HepG2 (cell line): Measurements from ENCODE around the gene LMAN2. TPM values are rescaled to one million over a fixed set of nuclear protein-coding genes. Genes with fewer than 3 reads are reported as not detected.

Experiments used
- ATAC-seq: fragments of 200-7000 bp; cut with Tn5 transposase; 3 replicates; pipeline ENCODE4 v1.9.1; 2020; ENCODE audit warnings: mild to moderate bottlenecking, moderate library complexity
- BruUV-seq: library from RNA; stranded (reverse); fragments of 400-500 nt; replicated peaks from 2 replicates; lab custom pipeline; 2021; lab: Mats Ljungman, UMichigan
- CTCF ChIA-PET: fragments of 300-600 bp; formaldehyde crosslinking; extraction: SDS; loops from one replicate; lab custom pipeline; 2021; ENCODE audit warnings: low total read pairs, inconsistent platforms, low intra/inter-chr PET ratio; lab: Yijun Ruan, JAX
- POLR2A ChIA-PET: fragments of 350-600 bp; sonication (Branson Sonifier 250); formaldehyde crosslinking; loops from one replicate; lab custom pipeline; 2020; ENCODE audit warnings: antibody characterized with exemption, inconsistent platforms; lab: Yijun Ruan, JAX
- DNase-seq: peaks from one replicate; pipeline ENCODE4 v3.0.0-alpha.2; 2015; ENCODE audit warnings: low spot score
- FAIRE-seq: peaks from 3 replicates; lab custom pipeline; 2011; peaks lifted over from hg19 to GRCh38; lab: Jason Lieb, UNC
- H2AFZ ChIP-seq: one replicate; pipeline ENCODE4 v1.6.1; 2011; ENCODE audit warnings: low read length, inconsistent platforms
- H3K27ac ChIP-seq: fragments of 300-600 bp; 3 replicates; pipeline ENCODE4 v1.8.0; 2011; ENCODE audit warnings: mixed run types, mild to moderate bottlenecking, mixed read lengths, low read length, inconsistent platforms; ENCODE audit not compliant: insufficient read depth; ENCODE audit errors: extremely low read length
- H3K27me3 ChIP-seq, 2 experiments: fragments of 200-600 bp in 1 of 2; 2 replicates in 1 of 2; 3 replicates in 1 of 2; pipeline versions ENCODE4 v1.6.0 to v1.8.0; 2011; ENCODE audit warnings: low read length in 2 of 2, mild to moderate bottlenecking in 2 of 2, moderate library complexity in 2 of 2, inconsistent platforms in 1 of 2; ENCODE audit not compliant: insufficient read depth in 2 of 2, control insufficient read depth in 1 of 2
- H3K36me3 ChIP-seq, 2 experiments: fragments of 200-600 bp in 1 of 2; replicated peaks in 1 of 2; 2 replicates in 1 of 2; 3 replicates in 1 of 2; pipeline versions ENCODE4 v1.5.1 to v1.8.0; 2011; ENCODE audit warnings: low read length in 2 of 2, inconsistent platforms in 1 of 2; ENCODE audit not compliant: insufficient read depth in 2 of 2, control insufficient read depth in 1 of 2
- H3K4me1 ChIP-seq: 2 replicates; pipeline ENCODE4 v1.5.1; 2012; ENCODE audit warnings: low read length, inconsistent platforms; ENCODE audit not compliant: insufficient read depth
- H3K4me2 ChIP-seq: 2 replicates; pipeline ENCODE4 v1.6.0; 2011; ENCODE audit warnings: low read depth, low read length, inconsistent platforms
- H3K4me3 ChIP-seq, 3 experiments: fragments of 200-600 bp in 1 of 3; sonication (generic), shearing (Covaris generic) in 1 of 3; replicated peaks in 1 of 3; 2 replicates each; pipeline ENCODE4 v1.5.1; 2011 to 2016; ENCODE audit warnings: low read length in 3 of 3, inconsistent platforms in 2 of 3, low read depth in 2 of 3, mild to moderate bottlenecking in 2 of 3, control low read depth in 1 of 3, mixed read lengths in 1 of 3; ENCODE audit not compliant: insufficient read depth in 1 of 3
- H3K79me2 ChIP-seq: one replicate; pipeline ENCODE4 v1.6.1; 2011; ENCODE audit warnings: low read length, inconsistent platforms; ENCODE audit not compliant: insufficient read depth
- H3K9ac ChIP-seq: 2 replicates; pipeline ENCODE4 v1.6.0; 2011; ENCODE audit warnings: mild to moderate bottlenecking, low read depth, low read length, inconsistent platforms; ENCODE audit not compliant: insufficient read depth
- H3K9me3 ChIP-seq: 2 replicates; pipeline ENCODE4 v1.5.1; 2012; ENCODE audit warnings: mild to moderate bottlenecking, low read length
- H4K20me1 ChIP-seq: 2 replicates; pipeline ENCODE4 v1.6.0; 2011; ENCODE audit warnings: inconsistent platforms, mild to moderate bottlenecking, low read length, moderate library complexity; ENCODE audit not compliant: insufficient read depth
- CBX1 ChIP-seq: IDR thresholded peaks from one replicate; pipeline ENCODE4 v1.6.1; 2016; ENCODE audit warnings: antibody characterized with exemption, low read depth
- CENPX ChIP-seq: sonication (generic); formaldehyde crosslinking; IDR thresholded peaks from 2 replicates; pipeline ENCODE4 v1.9.0; 2021; ENCODE audit warnings: mild to moderate bottlenecking, missing genetic modification reagents, moderate library complexity
- DBP ChIP-seq: sonication (generic); formaldehyde crosslinking; IDR thresholded peaks from 2 replicates; pipeline ENCODE4 v1.4.0; 2020; ENCODE audit warnings: missing genetic modification reagents; ENCODE audit errors: not compliant biosample characterization
- DPF2 ChIP-seq: sonication (generic); formaldehyde crosslinking; IDR thresholded peaks from 2 replicates; pipeline ENCODE4 v1.4.0; 2020; ENCODE audit warnings: mild to moderate bottlenecking, low read depth, missing genetic modification reagents, borderline replicate concordance
- ETV6 ChIP-seq: sonication (generic); formaldehyde crosslinking; conservative IDR thresholded peaks from 2 replicates; pipeline ENCODE4 v1.4.0; 2020; ENCODE audit warnings: missing genetic modification reagents
- HNRNPL ChIP-seq: fragments of 200-400 bp; formaldehyde crosslinking; IDR thresholded peaks from 2 replicates; pipeline ENCODE4 v1.6.1; 2017; ENCODE audit warnings: mild to moderate bottlenecking, low read depth, low read length
- KMT2A ChIP-seq: sonication (generic); formaldehyde crosslinking; IDR thresholded peaks from 2 replicates; pipeline ENCODE4 v1.4.0; 2020; ENCODE audit warnings: missing genetic modification reagents
- PHB2 ChIP-seq: fragments of 450-650 bp; IDR thresholded peaks from 2 replicates; pipeline ENCODE4 v1.6.1; 2018; ENCODE audit not compliant: partially characterized antibody
- RBM22 ChIP-seq: fragments of 200-400 bp; formaldehyde crosslinking; optimal IDR thresholded peaks from 2 replicates; pipeline ENCODE3; 2017; ENCODE audit warnings: mild to moderate bottlenecking, low read length, moderate library complexity
- SAP130 ChIP-seq: IDR thresholded peaks from 2 replicates; pipeline ENCODE4 v1.6.1; 2016; ENCODE audit warnings: low read depth
- TRIM22 ChIP-seq: fragments of 450-650 bp; IDR thresholded peaks from 2 replicates; pipeline ENCODE4 v1.6.1; 2017
- ZC3H4 ChIP-seq: sonication (generic); formaldehyde crosslinking; IDR thresholded peaks from 2 replicates; pipeline ENCODE4 v1.4.0; 2020; ENCODE audit warnings: missing genetic modification reagents, borderline replicate concordance
- ZFP36 ChIP-seq: fragments of 150-350 bp; IDR thresholded peaks from 2 replicates; pipeline ENCODE4 v1.6.1; 2018; ENCODE audit warnings: borderline replicate concordance, low read length, low read depth; ENCODE audit not compliant: partially characterized antibody
- ZFP91 ChIP-seq: sonication (generic); formaldehyde crosslinking; IDR thresholded peaks from 2 replicates; pipeline ENCODE4 v1.9.0; 2022; ENCODE audit warnings: missing genetic modification reagents, mild to moderate bottlenecking, borderline replicate concordance
- ZNF263 ChIP-seq: sonication (generic); formaldehyde crosslinking; IDR thresholded peaks from 2 replicates; pipeline ENCODE4 v1.4.0; 2020; ENCODE audit warnings: missing genetic modification reagents
- ZNF446 ChIP-seq: sonication (generic); formaldehyde crosslinking; IDR thresholded peaks from 2 replicates; pipeline ENCODE4 v1.5.0; 2020; ENCODE audit warnings: mild to moderate bottlenecking, missing genetic modification reagents
- ZNF543 ChIP-seq: sonication (generic); formaldehyde crosslinking; IDR thresholded peaks from 2 replicates; pipeline ENCODE4 v1.4.0; 2020; ENCODE audit warnings: mild to moderate bottlenecking, missing genetic modification reagents
- ZNF792 ChIP-seq: IDR thresholded peaks from 2 replicates; pipeline ENCODE4 v1.6.1; 2016
- WGBS: methylation state at CpG from one replicate; pipeline ENCODE4 v1.1.6; 2017; ENCODE audit warnings: low lambda C conversion rate; 5-methylcytosine and 5-hydroxymethylcytosine counted together
- in situ Hi-C: cut with HindIII; loops from 2 replicates; pipeline ENCODE4 v1.10.0; 2017; ENCODE audit warnings: low pct_unique_long_range_greater_than_20kb; ENCODE audit not compliant: extremely low pct_ligation_motif_present
- intact Hi-C: fragments of 100-400 bp; cut with micrococcal nuclease; formaldehyde crosslinking; loops from one replicate; pipeline ENCODE4 v1.10.0; 2022; ENCODE audit not compliant: unreplicated experiment
- polyA plus RNA-seq, 8 experiments: library from polyadenylated mRNA; depleted of rRNA in 3 of 8; stranded (reverse) in 7 of 8; unstranded in 1 of 8; fragments of >200 nt; fragmentation: Illumina TruSeq in 4 of 8; extraction: Trizol in 4 of 8; gene quantifications; 2 replicates each; pipeline versions ENCODE4 v1.2.1 to v1.2.3, GENCODE V29; 2011 to 2016; ENCODE audit warnings: low read depth in 4 of 8, missing spikeins in 1 of 8, mixed read lengths in 1 of 8; ENCODE audit not compliant: insufficient read depth in 1 of 8
- total RNA-seq, 5 experiments: library from RNA; depleted of rRNA; stranded (reverse); fragments of >200 nt; fragmentation: Illumina TruSeq; extraction: Trizol; gene quantifications; 2 replicates each; pipeline ENCODE4 v1.2.3, GENCODE V29; 2016; ENCODE audit warnings: low read depth in 1 of 5
- TF ChIP-seq, protein P1 (sequence below): sonication (generic); formaldehyde crosslinking; IDR thresholded peaks from 2 replicates; pipeline ENCODE4 v1.4.0; 2020; ENCODE audit warnings: low read depth, missing genetic modification reagents

LMAN2 gene
- total and polyA plus RNA-seq, 2 of the 13 experiments (the other 11 are each of a cell fraction or from before 2014, with no cell fraction given): 191 to 197 TPM

- CTCF ChIA-PET: no interaction called here
- no peak for FAIRE-seq
- no peak for TF ChIP-seq DPF2
- TF ChIP-seq RBM22: no peak
- no peak for TF ChIP-seq PHB2
- TF ChIP-seq ZNF263: peak; percentile 92
- no peak for TF ChIP-seq SAP130 (CRISPR knock-in tag)
- no peak for TF ChIP-seq CBX1
- TF ChIP-seq DBP (CRISPR knock-in tag): no peak
- TF ChIP-seq ZNF792 (CRISPR knock-in tag): no peak
- TF ChIP-seq, protein P1, sequence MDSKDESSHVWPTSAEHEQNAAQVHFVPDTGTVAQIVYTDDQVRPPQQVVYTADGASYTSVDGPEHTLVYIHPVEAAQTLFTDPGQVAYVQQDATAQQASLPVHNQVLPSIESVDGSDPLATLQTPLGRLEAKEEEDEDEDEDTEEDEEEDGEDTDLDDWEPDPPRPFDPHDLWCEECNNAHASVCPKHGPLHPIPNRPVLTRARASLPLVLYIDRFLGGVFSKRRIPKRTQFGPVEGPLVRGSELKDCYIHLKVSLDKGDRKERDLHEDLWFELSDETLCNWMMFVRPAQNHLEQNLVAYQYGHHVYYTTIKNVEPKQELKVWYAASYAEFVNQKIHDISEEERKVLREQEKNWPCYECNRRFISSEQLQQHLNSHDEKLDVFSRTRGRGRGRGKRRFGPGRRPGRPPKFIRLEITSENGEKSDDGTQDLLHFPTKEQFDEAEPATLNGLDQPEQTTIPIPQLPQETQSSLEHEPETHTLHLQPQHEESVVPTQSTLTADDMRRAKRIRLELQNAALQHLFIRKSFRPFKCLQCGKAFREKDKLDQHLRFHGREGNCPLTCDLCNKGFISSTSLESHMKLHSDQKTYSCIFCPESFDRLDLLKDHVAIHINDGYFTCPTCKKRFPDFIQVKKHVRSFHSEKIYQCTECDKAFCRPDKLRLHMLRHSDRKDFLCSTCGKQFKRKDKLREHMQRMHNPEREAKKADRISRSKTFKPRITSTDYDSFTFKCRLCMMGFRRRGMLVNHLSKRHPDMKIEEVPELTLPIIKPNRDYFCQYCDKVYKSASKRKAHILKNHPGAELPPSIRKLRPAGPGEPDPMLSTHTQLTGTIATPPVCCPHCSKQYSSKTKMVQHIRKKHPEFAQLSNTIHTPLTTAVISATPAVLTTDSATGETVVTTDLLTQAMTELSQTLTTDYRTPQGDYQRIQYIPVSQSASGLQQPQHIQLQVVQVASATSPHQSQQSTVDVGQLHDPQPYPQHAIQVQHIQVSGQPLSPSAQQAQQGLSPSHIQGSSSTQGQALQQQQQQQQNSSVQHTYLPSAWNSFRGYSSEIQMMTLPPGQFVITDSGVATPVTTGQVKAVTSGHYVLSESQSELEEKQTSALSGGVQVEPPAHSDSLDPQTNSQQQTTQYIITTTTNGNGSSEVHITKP: no peak
- TF ChIP-seq ZC3H4: no peak
- no peak for TF ChIP-seq TRIM22
- no peak for TF ChIP-seq CENPX (CRISPR knock-in tag)
- 0 out of 2 replicates have a peak, but pooled peaks have one; percentile 12 for TF ChIP-seq HNRNPL
- peak; percentile 15; the same call in 1 of the 2 replicates for TF ChIP-seq ZFP91
- TF ChIP-seq ZNF446 (CRISPR knock-in tag): no peak
- no peak for TF ChIP-seq KMT2A
- no peak for TF ChIP-seq ZFP36
- no peak for TF ChIP-seq ETV6 (CRISPR knock-in tag)
- no peak for TF ChIP-seq ZNF543 (CRISPR knock-in tag)
Measured at GRCh38 chr5:177358370-177358819, 6.9 kb upstream of the LMAN2 start.

More at GRCh38 chr5:177358370-177358819, 6.9 kb upstream of the LMAN2 start:
- H3K4me3 ChIP-seq: peak overlapping the region in 1 of 3 experiments; percentile 25; a peak in 1 of 6 replicates
- H3K9me3 ChIP-seq: no peaks in the 10 kb centered on the region
- H4K20me1 ChIP-seq: no peaks in the 10 kb centered on the region
- 12% methylated on average over 4 of the region's 5 CpGs for WGBS
- POLR2A ChIA-PET: interaction anchor here (1.6 to 6.5 kb wide), 2 partner anchors 8 to 20 kb away, joined by 12 to 77 read pairs; no protein-coding TSS in a partner anchor
- no peak overlapping the region for H2AFZ ChIP-seq
- no peaks in the 10 kb centered on the region for H3K36me3 ChIP-seq
- ATAC-seq: peak; percentile 6; the same call in 2 of the 3 replicates
- no peak overlapping the region for H3K27ac ChIP-seq
- in situ Hi-C loops: loop anchor here (25.0 kb wide), 1 partner anchor 821 kb away; the partner anchor contains the start of genes CDHR2 and RNF44
- H3K4me1 ChIP-seq: peaks cover 97% of the 10 kb centered on the region
- no peak for DNase-seq
- H3K4me2 ChIP-seq: peak overlapping the region; percentile 42
- intact Hi-C loops: no loop called here
- BruUV-seq: no TSS peak
- H3K27me3 ChIP-seq: peaks cover 0 to 23% of the 10 kb centered on the region in 2 experiments; a peak in 4 of 5 replicates
- no peaks in the 10 kb centered on the region for H3K79me2 ChIP-seq
- H3K9ac ChIP-seq: no peak overlapping the region
